ENCODE measurements around the gene MBP.

The MBP gene

GRCh38 chr18:76932026-76932819, 200.4 kb downstream of the MBP start:
- DNase-seq: no peak

- no peak for DNase-seq
These were observed 201.4 kb downstream of the MBP start for GRCh38 chr18:76931171-76931570.
